K562 (cell line): ENCODE measurements around the gene OMP.

Source experiments
- EP300 ChIP-seq: IDR thresholded peaks from 2 replicates; pipeline ENCODE4 v1.6.1; 2012; ENCODE audit warnings: low read length, improper control_type of control experiment
- HNRNPUL1 ChIP-seq: fragments of 200-400 bp; formaldehyde crosslinking; IDR thresholded peaks from 2 replicates; pipeline ENCODE4 v1.6.1; 2017; ENCODE audit warnings: low read length
- NR2C1 ChIP-seq, 2 experiments: fragments of 450-650 bp; IDR thresholded peaks; 2 replicates each; pipeline ENCODE4 v1.6.1; 2017; ENCODE audit warnings: mild to moderate bottlenecking in 2 of 2, antibody characterized with exemption in 1 of 2, inconsistent platforms in 1 of 2, missing compliant biosample characterization in 1 of 2, missing genetic modification characterization in 1 of 2
- RFX5 ChIP-seq: IDR thresholded peaks from 2 replicates; pipeline ENCODE4 v1.6.1; 2011; ENCODE audit warnings: low read depth, mild to moderate bottlenecking, improper control_type of control experiment, low read length
- ZBTB34 ChIP-seq: fragments of 250-450 bp; sonication (Bioruptor Pico); IDR thresholded peaks from 2 replicates; pipeline ENCODE4 v1.8.0; 2021; ENCODE audit warnings: mild to moderate bottlenecking, moderate library complexity
- ZNF174 ChIP-seq: fragments of 250-450 bp; sonication (Bioruptor Pico); IDR thresholded peaks from 2 replicates; pipeline ENCODE4 v1.4.0; 2020; ENCODE audit warnings: mild to moderate bottlenecking

- TF ChIP-seq NR2C1 (IDR thresholded peaks at IDR 0.05) (no peak), NR2C1 (tag; IDR thresholded peaks at IDR 0.05) (no peak), RFX5 (no peak), HNRNPUL1 (no peak), ZNF174 (CRISPR knock-in tag) (no peak), ZBTB34 (CRISPR knock-in tag) (no peak), EP300 (no peak)
These were observed 37.9 kb upstream of the OMP start for GRCh38 chr11:77064648-77065217.
